A549 (cell line): ENCODE data around the gene PKDREJ. TPM values are rescaled to one million over a fixed set of nuclear protein-coding genes. Genes with fewer than 3 reads are reported as not detected.

Experiments used
- ATAC-seq, 2 experiments: fragments of 200-7000 bp in 1 of 2; fragments of >200 bp in 1 of 2; cut with Nextera tagmentation in 1 of 2; cut with Tn5 transposase in 1 of 2; 3 replicates each; pipeline versions ENCODE4 v1.8.0 to v1.9.1; 2018 to 2020; ENCODE audit warnings: mild to moderate bottlenecking in 1 of 2, moderate library complexity in 1 of 2
- CTCF ChIA-PET: fragments of 300-600 bp; sonication (Branson Sonifier 250); formaldehyde crosslinking; extraction: SDS; loops from one replicate; lab custom pipeline; 2021; ENCODE audit warnings: antibody characterized with exemption, inconsistent platforms; lab: Yijun Ruan, JAX
- POLR2A ChIA-PET: fragments of 350-600 bp; formaldehyde crosslinking; extraction: SDS; loops from one replicate; lab custom pipeline; 2021; ENCODE audit warnings: antibody characterized with exemption, inconsistent platforms; lab: Yijun Ruan, JAX
- DNase-seq, 2 experiments: peaks; one replicate each; pipeline versions ENCODE4 v3.0.0 to v3.0.0-alpha.2; 2011 to 2016; ENCODE audit warnings: low read depth in 1 of 2, low spot score in 1 of 2
- FAIRE-seq: peaks from 2 replicates; lab custom pipeline; 2011; peaks lifted over from hg19 to GRCh38; lab: Jason Lieb, UNC
- H3K27ac ChIP-seq, 2 experiments: fragments of >200 bp; sonication (Bioruptor Twin); formaldehyde crosslinking; 3 replicates each; pipeline ENCODE4 v1.5.1; 2016 to 2017
- H3K4me1 ChIP-seq: fragments of >200 bp; sonication (Bioruptor Twin); formaldehyde crosslinking; 3 replicates; pipeline ENCODE4 v1.6.1; 2016
- H3K4me2 ChIP-seq: fragments of >200 bp; sonication (Bioruptor Twin); formaldehyde crosslinking; 3 replicates; pipeline ENCODE4 v1.6.1; 2016
- H3K4me3 ChIP-seq: fragments of >200 bp; sonication (Bioruptor Twin); formaldehyde crosslinking; 3 replicates; pipeline ENCODE4 v1.5.1; 2016
- H3K9me3 ChIP-seq: fragments of >200 bp; sonication (Bioruptor Twin); formaldehyde crosslinking; 3 replicates; pipeline ENCODE4 v1.6.1; 2016
- ATOH8 ChIP-seq: fragments of 250-450 bp; sonication (Bioruptor Pico); IDR thresholded peaks from 2 replicates; pipeline ENCODE4 v1.5.0; 2020; ENCODE audit warnings: low read depth, mild to moderate bottlenecking, moderate library complexity
- CBX2 ChIP-seq: fragments of 200-600 bp; sonication (generic); IDR thresholded peaks from 2 replicates; pipeline ENCODE4 v1.6.1; 2016; ENCODE audit warnings: low read depth, mild to moderate bottlenecking, borderline replicate concordance
- CBX8 ChIP-seq: fragments of 200-600 bp; sonication (generic); IDR thresholded peaks from 2 replicates; pipeline ENCODE4 v1.6.1; 2016
- EHF ChIP-seq: fragments of 250-450 bp; sonication (Bioruptor Pico); IDR thresholded peaks from 2 replicates; pipeline ENCODE4 v1.5.0; 2020; ENCODE audit warnings: mild to moderate bottlenecking
- FOSB ChIP-seq: fragments of 250-450 bp; sonication (Bioruptor Pico); IDR thresholded peaks from 2 replicates; pipeline ENCODE4 v1.5.0; 2020; ENCODE audit warnings: mild to moderate bottlenecking, moderate library complexity
- HOXB5 ChIP-seq: fragments of 250-450 bp; sonication (Bioruptor Pico); IDR thresholded peaks from 2 replicates; pipeline ENCODE4 v1.5.0; 2020; ENCODE audit warnings: mild to moderate bottlenecking, moderate library complexity
- KDM1A ChIP-seq: fragments of 200-600 bp; sonication (generic); IDR thresholded peaks from 2 replicates; pipeline ENCODE4 v1.6.1; 2016; ENCODE audit warnings: low read depth, mild to moderate bottlenecking
- KDM5A ChIP-seq: fragments of 200-600 bp; sonication (generic); IDR thresholded peaks from 2 replicates; pipeline ENCODE4 v1.6.1; 2016; ENCODE audit warnings: antibody characterized with exemption, mild to moderate bottlenecking
- MAFK ChIP-seq: fragments of 450-650 bp; IDR thresholded peaks from 2 replicates; pipeline ENCODE4 v1.6.1; 2014; ENCODE audit not compliant: partially characterized antibody
- MAZ ChIP-seq: fragments of 150-350 bp; IDR thresholded peaks from 2 replicates; pipeline ENCODE4 v1.6.1; 2014; ENCODE audit warnings: antibody characterized with exemption, low read depth, low read length, borderline replicate concordance
- NPAS2 ChIP-seq: fragments of 250-450 bp; sonication (Bioruptor Pico); IDR thresholded peaks from 2 replicates; pipeline ENCODE4 v1.8.0; 2022; ENCODE audit warnings: mild to moderate bottlenecking, moderate library complexity, borderline replicate concordance
- RFX5 ChIP-seq: fragments of 450-650 bp; IDR thresholded peaks from 2 replicates; pipeline ENCODE4 v1.7.1; 2014; ENCODE audit warnings: antibody characterized with exemption, mild to moderate bottlenecking, moderate library complexity
- ZFP36 ChIP-seq: fragments of 450-650 bp; IDR thresholded peaks from 2 replicates; pipeline ENCODE4 v1.6.1; 2014; ENCODE audit warnings: borderline replicate concordance; ENCODE audit not compliant: partially characterized antibody
- WGBS: methylation state at CpG from one replicate; pipeline ENCODE4 v1.1.6; 2017; ENCODE audit errors: missing lambda C conversion rate; 5-methylcytosine and 5-hydroxymethylcytosine counted together
- polyA plus RNA-seq, 4 experiments: library from polyadenylated mRNA; depleted of rRNA in 3 of 4; stranded (reverse); fragments of >200 nt; fragmentation: RNase III in 1 of 4; extraction: RNeasy Plus Mini Kit Qiagen cat#74134 plus additional on column Dnase treatment in 1 of 4; gene quantifications; 2 replicates in 3 of 4; 3 replicates in 1 of 4; pipeline ENCODE4 v1.2.3, GENCODE V29; 2011 to 2017
- TF ChIP-seq, protein P1 (sequence below): fragments of 150-350 bp; IDR thresholded peaks from 2 replicates; pipeline ENCODE4 v1.6.1; 2014; ENCODE audit warnings: low read depth, mild to moderate bottlenecking, low read length
- TF ChIP-seq, protein P2 (sequence below): fragments of >200 bp; sonication (Bioruptor Twin); formaldehyde crosslinking; IDR thresholded peaks from 3 replicates; pipeline ENCODE4 v1.6.1; 2016

PKDREJ gene
- polyA plus RNA-seq, 2 of the 4 experiments (the other 2 are of a cell fraction) = not detected

DNA sequence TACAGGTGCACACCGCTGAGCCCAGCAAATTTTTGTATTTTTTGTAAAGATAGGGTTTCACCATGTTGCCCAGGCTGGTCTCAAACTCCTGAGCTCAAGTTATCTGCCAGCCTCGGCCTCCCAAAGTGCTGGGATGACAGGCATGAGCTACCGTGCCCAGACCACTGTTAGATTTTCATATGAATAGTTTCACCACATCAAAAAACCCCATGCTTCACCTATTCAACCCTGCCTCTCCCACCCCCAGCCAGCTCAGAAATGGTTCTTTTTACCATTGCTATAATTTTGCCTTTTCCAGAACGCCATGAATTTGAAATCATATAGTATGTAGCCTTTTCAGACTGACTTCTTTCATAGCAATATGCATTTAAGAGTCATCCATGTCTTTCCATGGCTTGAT, 50.9 kb downstream of the PKDREJ start:
- CTCF ChIA-PET = interaction anchor here (0.5 to 1.6 kb wide), 3 partner anchors 90 to 501 kb away, joined by 3 to 4 read pairs (median 3); no protein-coding TSS in a partner anchor
- no peak for DNase-seq
- no peak overlapping the region for H3K4me3 ChIP-seq
- no peaks in the 10 kb centered on the region for H3K4me1 ChIP-seq
- H3K27ac ChIP-seq = no peak overlapping the region
- 39% methylated on average over 4 of the region's 4 CpGs for WGBS
- ATAC-seq = no peak
- H3K9me3 ChIP-seq = peaks cover 21% of the 10 kb centered on the region
- no peak overlapping the region for H3K4me2 ChIP-seq
- TF ChIP-seq MAFK = no peak
- TF ChIP-seq, protein P1, sequence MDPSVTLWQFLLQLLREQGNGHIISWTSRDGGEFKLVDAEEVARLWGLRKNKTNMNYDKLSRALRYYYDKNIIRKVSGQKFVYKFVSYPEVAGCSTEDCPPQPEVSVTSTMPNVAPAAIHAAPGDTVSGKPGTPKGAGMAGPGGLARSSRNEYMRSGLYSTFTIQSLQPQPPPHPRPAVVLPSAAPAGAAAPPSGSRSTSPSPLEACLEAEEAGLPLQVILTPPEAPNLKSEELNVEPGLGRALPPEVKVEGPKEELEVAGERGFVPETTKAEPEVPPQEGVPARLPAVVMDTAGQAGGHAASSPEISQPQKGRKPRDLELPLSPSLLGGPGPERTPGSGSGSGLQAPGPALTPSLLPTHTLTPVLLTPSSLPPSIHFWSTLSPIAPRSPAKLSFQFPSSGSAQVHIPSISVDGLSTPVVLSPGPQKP = no peak
- no peak for TF ChIP-seq NPAS2
- no peak for TF ChIP-seq KDM5A
- TF ChIP-seq HOXB5 (CRISPR knock-in tag) = no peak
- no peak for TF ChIP-seq ATOH8
- no peak for TF ChIP-seq EHF (CRISPR knock-in tag)
- FAIRE-seq = no peak
- POLR2A ChIA-PET = no interaction called here

DNA sequence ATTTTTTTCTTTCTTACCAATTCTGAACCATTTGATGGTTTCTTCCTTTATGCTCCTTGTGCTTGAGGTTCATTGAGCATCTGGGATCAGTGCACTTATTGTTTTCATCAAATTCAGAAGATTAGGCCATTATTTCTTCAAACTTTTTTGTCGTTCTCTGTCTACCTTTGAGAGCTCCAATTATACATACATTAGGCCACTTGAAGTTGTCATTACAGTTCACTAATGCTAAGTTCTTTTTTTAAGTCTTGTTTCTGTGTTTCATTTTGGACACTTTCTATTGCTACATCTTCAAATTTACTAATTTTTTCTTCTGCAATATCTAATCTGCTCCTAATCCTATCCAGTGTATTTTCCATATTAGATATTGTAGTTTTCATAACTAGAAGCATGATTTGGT, 53.9 kb downstream of the PKDREJ start:
- ChIA-PET POLR2A (no interaction called here), CTCF (no interaction called here)
- FAIRE-seq (no peak), ATAC-seq (no peak), DNase-seq (no peak)
- no peak overlapping the region for H3K4me2 ChIP-seq
- TF ChIP-seq MAZ (no peak), FOSB (CRISPR knock-in tag) (no peak), CBX8 (no peak), CBX2 (no peak), KDM1A (no peak), RFX5 (no peak), ZFP36 (no peak), EHF (CRISPR knock-in tag) (no peak)
- TF ChIP-seq, protein P2, sequence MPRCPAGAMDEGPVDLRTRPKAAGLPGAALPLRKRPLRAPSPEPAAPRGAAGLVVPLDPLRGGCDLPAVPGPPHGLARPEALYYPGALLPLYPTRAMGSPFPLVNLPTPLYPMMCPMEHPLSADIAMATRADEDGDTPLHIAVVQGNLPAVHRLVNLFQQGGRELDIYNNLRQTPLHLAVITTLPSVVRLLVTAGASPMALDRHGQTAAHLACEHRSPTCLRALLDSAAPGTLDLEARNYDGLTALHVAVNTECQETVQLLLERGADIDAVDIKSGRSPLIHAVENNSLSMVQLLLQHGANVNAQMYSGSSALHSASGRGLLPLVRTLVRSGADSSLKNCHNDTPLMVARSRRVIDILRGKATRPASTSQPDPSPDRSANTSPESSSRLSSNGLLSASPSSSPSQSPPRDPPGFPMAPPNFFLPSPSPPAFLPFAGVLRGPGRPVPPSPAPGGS = no peak
- H3K27ac ChIP-seq = no peak overlapping the region
- 92% methylated on average over 1 of the region's 1 CpG for WGBS
- H3K4me1 ChIP-seq = no peaks in the 10 kb centered on the region
- peaks cover 21% of the 10 kb centered on the region for H3K9me3 ChIP-seq
- no peak overlapping the region for H3K4me3 ChIP-seq

Other genes starting within 250 kb of the PKDREJ start
- gene PPARA, start 112.8 kb downstream of the PKDREJ start, polyA plus RNA-seq (2011; rRNA removed) = 2.8 and 3.7 TPM in 2 replicates
- 2.4 to 2.7 TPM (median 2.6 TPM) in 3 replicates for gene PPARA, start 112.8 kb downstream of the PKDREJ start, polyA plus RNA-seq (2017; fragmentation: RNase III; extraction: RNeasy Plus Mini Kit Qiagen cat#74134 plus additional on column Dnase treatment)
- gene CDPF1, start 13.1 kb downstream of the PKDREJ start, polyA plus RNA-seq (2011; rRNA removed) = 7.9 and 8.9 TPM in 2 replicates
- gene CDPF1, start 13.1 kb downstream of the PKDREJ start, polyA plus RNA-seq (2017; fragmentation: RNase III; extraction: RNeasy Plus Mini Kit Qiagen cat#74134 plus additional on column Dnase treatment) = 9.3 to 10.2 TPM (median 9.6 TPM) in 3 replicates
- gene TTC38, start 4.7 kb upstream of the PKDREJ start, polyA plus RNA-seq (2011; rRNA removed) = 12.4 and 17.3 TPM in 2 replicates
- 17.6 to 22.1 TPM (median 20.3 TPM) in 3 replicates for gene TTC38, start 4.7 kb upstream of the PKDREJ start, polyA plus RNA-seq (2017; fragmentation: RNase III; extraction: RNeasy Plus Mini Kit Qiagen cat#74134 plus additional on column Dnase treatment)
- gene GTSE1, start 33.5 kb upstream of the PKDREJ start, polyA plus RNA-seq (2011; rRNA removed) = 11.4 and 11.5 TPM in 2 replicates
- gene GTSE1, start 33.5 kb upstream of the PKDREJ start, polyA plus RNA-seq (2017; fragmentation: RNase III; extraction: RNeasy Plus Mini Kit Qiagen cat#74134 plus additional on column Dnase treatment) = 22.9 to 26.9 TPM (median 25.7 TPM) in 3 replicates
- 30.7 and 33.4 TPM in 2 replicates for gene TRMU, start 72.4 kb upstream of the PKDREJ start, polyA plus RNA-seq (2011; rRNA removed)
- gene TRMU, start 72.4 kb upstream of the PKDREJ start, polyA plus RNA-seq (2017; fragmentation: RNase III; extraction: RNeasy Plus Mini Kit Qiagen cat#74134 plus additional on column Dnase treatment) = 39.6 to 44.1 TPM (median 41.9 TPM) in 3 replicates